Gastroesophageal sphincter (tissue), 3 donors: ENCODE data around the gene GPR18.

ENCODE experiments used
- POLR2A ChIP-seq, 2 donors: fragments of 450-650 bp; IDR thresholded peaks; one replicate each; pipeline ENCODE4 v1.6.1; 2017; ENCODE audit warnings: antibody characterized with exemption in 2 of 2, mild to moderate bottlenecking in 2 of 2, moderate library complexity in 1 of 2
- TF ChIP-seq, protein P1 (sequence below), 4 experiments: fragments of 200-600 bp in 2 of 4; fragments of 450-650 bp in 2 of 4; sonication (generic) in 1 of 4; IDR thresholded peaks; one replicate each; pipeline ENCODE4 v1.5.1; 2017 to 2019; ENCODE audit warnings: antibody characterized with exemption in 4 of 4, mild to moderate bottlenecking in 2 of 4, moderate library complexity in 2 of 4

DNA sequence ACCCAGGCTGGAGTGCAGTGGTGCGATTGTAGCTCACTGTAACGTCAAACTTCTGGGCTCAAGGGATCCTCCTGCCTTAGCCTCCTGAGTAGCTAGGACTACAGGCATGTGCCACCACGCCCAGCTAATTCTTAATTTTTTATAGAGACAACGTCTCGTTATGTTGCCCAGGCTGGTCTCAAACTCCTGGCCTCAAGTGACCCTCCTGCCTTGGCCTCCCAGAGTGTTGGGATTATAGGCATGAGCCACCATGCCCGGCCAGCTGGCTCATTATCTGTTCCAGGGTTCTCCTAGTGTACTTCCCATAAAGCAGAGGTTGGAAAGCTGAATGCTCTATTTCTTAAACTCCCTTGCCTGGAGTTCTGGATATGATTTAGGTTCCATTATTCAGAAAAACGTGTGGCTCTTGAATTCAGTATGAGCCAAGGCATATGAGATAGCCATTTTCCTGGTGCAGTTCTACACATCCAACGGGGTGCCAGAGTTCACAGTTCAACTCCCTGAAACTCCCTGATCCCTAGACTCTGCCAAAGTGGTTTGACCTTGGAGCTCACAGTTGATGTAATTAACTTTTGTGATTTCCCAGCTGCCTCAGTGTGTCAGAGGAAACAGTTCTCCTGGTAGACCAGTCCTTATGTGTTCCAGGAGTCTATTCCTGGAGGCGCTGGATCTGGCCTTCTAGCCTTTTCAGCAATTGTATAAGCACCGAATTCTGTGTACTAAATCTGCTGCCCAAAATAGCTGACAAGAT is 27.4 kb upstream of the GPR18 start:
- TF ChIP-seq, protein P1, sequence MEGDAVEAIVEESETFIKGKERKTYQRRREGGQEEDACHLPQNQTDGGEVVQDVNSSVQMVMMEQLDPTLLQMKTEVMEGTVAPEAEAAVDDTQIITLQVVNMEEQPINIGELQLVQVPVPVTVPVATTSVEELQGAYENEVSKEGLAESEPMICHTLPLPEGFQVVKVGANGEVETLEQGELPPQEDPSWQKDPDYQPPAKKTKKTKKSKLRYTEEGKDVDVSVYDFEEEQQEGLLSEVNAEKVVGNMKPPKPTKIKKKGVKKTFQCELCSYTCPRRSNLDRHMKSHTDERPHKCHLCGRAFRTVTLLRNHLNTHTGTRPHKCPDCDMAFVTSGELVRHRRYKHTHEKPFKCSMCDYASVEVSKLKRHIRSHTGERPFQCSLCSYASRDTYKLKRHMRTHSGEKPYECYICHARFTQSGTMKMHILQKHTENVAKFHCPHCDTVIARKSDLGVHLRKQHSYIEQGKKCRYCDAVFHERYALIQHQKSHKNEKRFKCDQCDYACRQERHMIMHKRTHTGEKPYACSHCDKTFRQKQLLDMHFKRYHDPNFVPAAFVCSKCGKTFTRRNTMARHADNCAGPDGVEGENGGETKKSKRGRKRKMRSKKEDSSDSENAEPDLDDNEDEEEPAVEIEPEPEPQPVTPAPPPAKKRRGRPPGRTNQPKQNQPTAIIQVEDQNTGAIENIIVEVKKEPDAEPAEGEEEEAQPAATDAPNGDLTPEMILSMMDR (IDR thresholded peaks at IDR 0.05) = no peak
- no peak for TF ChIP-seq POLR2A (IDR thresholded peaks at IDR 0.05)
